GM19455 (cell line): ENCODE data around the gene GLP1R.

Experiments
- ATAC-seq: cut with Tn5 transposase; IDR thresholded peaks from one replicate; pipeline ENCODE4 v1.9.1; 2021; ENCODE audit not compliant: unreplicated experiment

GLP1R gene

DNA sequence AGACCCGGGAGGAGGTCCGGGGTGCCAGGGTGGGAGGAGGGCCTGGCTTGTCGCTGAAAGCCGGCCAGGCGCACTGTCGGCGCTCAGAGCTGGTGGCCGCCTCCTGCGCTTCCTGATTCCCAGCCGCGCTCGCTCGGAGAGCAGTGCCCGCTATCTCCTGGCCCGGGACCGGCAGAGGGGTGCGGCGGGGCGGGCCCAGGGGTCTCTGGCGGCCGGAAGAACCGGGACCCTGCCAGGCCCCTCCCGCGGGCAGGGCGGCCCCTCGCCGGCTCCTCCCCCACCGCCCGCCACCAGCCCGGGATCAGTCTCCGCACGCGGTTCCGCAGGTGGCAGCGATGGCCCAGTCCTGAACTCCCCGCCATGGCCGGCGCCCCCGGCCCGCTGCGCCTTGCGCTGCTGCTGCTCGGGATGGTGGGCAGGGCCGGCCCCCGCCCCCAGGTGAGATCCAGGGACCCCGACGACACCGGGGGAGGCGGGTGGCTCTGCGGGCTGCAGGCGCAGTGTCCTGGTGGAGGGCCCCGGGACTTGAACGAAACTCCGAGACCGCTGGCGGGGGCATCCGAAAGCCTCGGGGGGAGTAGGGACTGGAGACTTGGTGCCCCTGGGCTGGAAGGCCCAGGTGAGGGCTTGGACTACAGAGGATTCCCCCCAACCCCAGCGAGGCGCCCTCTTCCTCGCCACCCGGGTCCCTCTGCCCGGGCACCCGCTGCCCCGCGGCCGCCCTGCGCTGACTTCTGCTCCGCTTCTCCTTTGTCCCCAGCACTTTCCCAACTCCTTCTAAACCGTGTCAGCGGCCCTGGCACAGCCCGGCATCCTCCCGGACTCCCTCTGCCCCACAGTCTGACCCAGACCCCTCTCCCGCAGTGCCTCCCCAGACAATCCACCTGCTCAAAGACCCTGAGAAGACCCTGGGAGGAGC, at the start of gene GLP1R:
GLP1R (plus strand) TSS at position 301 of the 919 bp plus-strand sequence; CDS start at position 361, 60 bp downstream.
- ATAC-seq, result no peak

DNA sequence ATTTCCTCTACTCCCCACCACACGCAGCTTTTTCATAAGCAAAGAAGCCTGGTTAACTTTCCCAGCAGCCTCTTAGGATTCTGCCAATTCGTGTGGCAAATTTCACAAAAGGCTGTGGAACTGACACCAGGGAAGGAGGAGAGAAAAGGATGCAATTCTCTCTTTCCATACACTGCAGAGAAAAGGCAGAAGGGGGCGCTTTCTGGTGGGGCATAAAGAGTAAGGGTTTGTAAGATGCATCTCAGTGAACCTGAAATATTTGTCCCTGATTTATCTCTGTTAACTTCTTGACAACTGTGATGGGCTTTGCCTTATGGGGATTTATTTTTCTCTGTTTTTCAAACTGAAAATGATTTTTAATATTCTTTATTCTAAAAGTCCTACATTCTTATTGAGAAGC, 45.5 kb upstream of the GLP1R start:
- ATAC-seq, result no peak

GRCh38 chr6:39003492-39003891, 45.1 kb upstream of the GLP1R start:
- ATAC-seq, result no peak

GRCh38 chr6:39004801-39005200, 43.8 kb upstream of the GLP1R start:
- no peak for ATAC-seq

GRCh38 chr6:39005774-39006173, 42.8 kb upstream of the GLP1R start:
- no peak for ATAC-seq

GRCh38 chr6:39007575-39007974, 41.0 kb upstream of the GLP1R start:
- ATAC-seq, result no peak

- ATAC-seq, result no peak
Observed at GRCh38 chr6:39008737-39009136, 39.8 kb upstream of the GLP1R start.

- ATAC-seq, result no peak
Observed at GRCh38 chr6:39009476-39009875, 39.1 kb upstream of the GLP1R start.

DNA sequence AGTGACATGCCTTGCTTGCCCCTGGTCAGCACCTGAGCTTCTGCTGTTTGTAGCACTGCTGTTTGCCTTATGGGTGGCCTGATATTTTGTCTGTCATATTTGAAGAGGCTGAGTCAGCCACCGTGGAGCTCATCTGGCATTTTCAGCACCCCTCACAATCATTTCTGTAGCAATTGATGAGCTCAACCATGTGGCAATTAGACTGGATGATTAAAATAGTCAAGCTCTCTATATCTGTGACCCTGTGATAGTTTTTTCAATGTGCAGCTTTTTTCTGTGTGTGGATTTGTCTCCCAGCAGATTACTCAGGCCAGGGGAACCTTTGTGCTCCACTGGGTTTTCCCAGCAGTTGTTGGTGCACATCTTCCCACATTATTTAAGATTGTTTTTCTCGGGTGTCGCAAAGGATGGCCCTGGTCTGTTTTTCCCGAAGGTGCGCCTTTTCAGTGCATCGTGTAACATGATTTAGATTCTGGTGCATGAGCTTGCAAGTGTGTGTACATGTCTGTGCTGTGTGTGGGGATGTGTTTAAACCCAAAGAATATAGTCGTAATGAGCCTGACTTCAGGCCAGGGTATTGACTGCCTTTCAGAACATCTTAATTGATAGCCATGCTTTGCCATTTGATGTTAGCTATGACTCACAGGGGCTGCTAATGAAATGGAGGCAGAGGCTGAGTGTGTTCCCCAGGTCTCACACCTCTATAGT, 31.6 kb upstream of the GLP1R start:
- no peak for ATAC-seq

- no peak for ATAC-seq
Observed at GRCh38 chr6:39017547-39017880, 31.1 kb upstream of the GLP1R start.

DNA sequence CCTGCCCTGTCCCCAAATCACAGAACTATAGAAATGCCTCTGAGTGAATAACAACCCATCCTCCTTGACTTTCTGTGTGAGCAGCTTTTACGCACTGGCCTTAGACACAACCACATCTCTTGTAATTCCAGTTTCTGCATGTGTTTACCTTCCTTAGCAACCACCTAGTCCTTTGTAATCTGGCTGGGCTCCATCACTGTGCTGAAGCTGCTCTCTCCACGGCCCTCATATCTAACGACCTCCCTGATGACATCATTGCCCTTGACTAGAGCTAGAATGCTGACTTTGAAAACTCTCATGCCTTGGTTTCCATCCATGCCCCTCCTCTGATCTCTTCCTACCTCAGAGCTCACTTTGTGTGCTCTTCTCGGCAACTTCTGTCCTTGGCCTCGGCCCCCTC, 30.5 kb upstream of the GLP1R start:
- ATAC-seq, result no peak

DNA sequence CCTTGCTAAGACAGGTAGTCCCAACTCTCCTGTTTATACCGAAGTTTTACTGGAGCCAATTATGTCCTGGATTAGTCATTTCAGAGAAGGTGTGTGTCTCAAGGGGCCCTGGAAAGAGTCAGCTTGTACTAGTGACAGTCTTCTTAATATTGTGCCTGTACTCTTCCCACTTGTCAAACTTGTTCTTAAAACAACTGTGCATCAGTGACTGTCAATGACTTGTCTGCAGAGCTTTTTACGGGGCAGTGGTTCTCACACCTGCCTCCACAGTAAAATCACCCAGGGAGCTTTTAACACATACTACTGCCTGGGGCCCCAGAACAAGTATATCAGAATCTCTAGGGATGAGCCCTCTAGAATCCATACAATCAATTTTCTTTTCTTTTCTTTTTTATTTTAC, 28.4 kb upstream of the GLP1R start:
- no peak for ATAC-seq

DNA sequence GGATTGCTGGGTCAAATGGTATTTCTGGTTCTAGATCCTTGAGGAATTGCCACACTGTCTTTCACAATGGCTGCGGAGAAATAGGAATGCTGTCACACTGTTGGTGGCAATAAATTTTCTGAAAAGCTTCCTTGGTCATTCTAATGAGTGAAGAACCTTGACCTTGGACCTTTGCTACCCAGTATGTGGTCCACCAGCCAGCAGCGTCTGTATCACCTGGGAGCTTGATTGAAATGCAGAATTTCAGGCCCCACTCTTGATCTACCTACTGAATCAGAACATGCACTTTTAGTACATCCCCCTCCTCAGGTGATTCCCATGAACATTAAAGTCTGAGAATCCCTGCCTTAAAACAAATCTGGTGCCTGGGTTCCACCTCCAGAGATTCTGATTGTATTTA, 27.5 kb upstream of the GLP1R start:
- ATAC-seq, result no peak

DNA sequence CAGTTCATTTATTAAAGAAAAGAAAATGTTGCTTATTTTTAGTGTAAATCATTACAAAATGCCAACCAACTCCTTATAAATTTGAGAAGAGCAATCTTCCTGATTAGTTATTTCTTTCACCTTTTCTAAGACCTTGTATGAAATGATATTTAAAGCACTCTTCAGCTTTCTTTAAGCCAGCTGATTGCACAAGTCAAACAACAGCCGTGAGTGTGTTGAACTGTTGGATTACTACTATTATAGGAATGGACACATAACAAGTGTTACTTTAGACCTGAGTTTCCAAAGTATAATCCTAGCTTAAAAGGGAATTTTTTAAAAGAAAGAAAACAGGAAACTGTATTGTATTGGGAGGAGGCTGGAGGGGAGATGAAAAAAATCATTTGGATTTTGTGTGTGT, 26.8 kb upstream of the GLP1R start:
- ATAC-seq, result no peak

- ATAC-seq, result no peak
Observed at GRCh38 chr6:39026175-39026574, 22.4 kb upstream of the GLP1R start.

- no peak for ATAC-seq
Observed at GRCh38 chr6:39029156-39030011, 19.2 kb upstream of the GLP1R start.

DNA sequence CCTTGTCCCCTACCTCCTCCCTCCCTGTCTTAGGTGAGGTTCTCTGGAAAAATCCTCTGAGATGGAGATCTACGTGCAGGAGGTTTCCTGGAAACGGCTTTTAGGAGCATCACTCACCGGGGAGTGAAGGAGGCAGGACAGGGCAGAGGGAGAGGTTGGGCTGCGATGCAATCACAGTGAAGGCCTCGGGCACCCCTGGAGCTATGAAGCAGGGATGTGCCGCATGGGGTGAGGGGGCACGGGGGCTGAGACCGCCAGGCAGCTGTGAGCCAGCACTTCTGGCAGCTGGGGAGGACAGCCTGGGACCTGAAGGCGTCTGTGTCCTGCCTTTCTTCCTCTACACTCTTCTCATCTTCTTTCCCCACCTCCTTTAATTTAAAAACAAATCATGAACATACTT, 12.9 kb upstream of the GLP1R start:
- no peak for ATAC-seq

DNA sequence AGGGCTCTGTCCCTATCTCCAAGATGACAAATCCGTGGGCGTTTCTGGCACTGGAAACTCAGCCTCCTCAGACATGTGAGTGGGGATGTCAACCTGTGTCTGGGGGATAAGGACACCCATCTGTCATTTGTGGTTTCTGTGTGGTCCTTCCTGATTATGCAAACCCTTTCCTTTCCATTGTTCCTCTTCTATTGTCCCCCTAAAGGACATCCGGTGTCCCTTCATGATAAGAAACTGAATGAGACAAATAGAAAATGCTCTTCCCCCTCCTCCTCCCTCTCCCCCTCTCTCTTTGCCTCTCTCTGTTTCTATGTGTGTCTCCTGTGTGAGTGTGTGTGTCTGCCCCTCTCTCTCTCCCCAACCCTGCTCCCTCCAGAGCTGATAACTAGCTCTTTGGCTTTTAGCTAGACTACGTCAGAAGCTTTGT, 11.5 kb upstream of the GLP1R start:
- no peak for ATAC-seq

DNA sequence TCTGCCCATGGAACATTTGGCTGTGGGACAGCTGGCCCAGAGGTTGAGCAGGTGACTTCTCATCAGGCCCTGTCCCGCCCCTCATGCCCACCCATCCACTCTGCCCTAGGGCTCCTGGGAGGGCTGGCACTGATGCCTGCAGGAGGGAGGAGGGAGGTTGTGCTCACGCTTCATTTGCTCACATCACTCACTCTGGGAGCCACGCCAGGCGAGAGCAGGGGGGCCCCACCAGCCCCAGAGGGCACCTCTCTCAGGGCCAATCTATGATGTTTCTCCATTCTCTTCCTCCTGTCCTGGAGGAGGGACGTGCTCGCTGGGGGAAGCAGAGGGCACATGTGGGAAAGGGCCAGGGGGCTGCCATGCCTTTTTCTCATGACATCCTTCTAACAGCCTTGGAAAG, 10.9 kb upstream of the GLP1R start:
- no peak for ATAC-seq

DNA sequence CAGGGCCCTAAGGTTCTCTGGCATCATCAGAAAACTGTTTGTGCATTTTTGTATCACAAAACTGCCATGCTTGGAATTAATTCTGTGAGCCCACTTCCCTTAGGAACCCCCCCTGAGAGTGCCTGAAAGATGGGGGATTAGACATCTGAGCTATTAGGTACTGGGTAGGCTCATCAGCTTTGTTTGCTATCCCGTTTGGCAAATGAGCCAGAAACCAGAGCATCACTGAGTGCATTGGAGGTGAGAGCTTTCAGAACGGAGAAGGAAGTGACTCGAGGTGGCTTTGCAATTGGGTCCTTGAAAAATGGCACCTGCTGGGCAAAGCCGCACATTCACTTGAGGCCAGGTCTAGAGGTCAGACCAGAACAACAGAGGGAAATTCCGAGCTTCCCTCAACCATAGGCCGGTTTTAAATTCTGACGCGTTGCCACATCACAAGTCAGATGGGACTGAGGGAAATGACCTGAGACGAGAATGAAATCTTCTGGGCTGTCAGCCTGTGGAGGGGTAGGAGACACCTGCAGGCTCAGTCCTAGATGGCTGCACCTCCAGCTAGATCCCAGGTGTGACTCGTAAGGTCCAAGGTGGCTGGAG, 8.4 kb upstream of the GLP1R start:
- no peak for ATAC-seq

DNA sequence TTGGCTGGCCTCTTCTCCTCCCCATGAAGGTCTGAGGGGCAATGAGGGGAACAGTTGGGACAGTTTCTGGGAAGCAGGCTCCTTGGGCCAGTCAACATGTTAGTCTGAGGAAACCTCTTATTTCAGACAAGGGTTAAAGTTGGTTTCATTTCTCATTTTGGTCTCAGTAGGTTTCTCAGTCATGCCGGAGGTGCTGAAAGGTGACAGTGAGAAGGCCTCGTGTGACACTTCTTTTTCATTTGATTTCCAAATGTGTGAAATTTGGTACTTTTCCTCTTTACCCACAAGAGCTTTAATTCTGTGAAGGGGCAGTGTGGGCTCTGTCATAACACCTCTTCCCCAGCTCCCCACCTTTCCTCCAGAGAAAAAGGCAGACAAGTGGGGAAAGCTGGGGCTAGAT, 7.5 kb upstream of the GLP1R start:
- no peak for ATAC-seq
